ENCODE data around the gene TBC1D7.

GRCh38 chr6:13368731-13369115, 40.4 kb upstream of the TBC1D7 start:
- TF ChIP-seq CTCF (conservative IDR thresholded peaks at IDR 0.05; ENCODE audit: low read depth, low read length) (no peak), EZH2 (IDR thresholded peaks at IDR 0.05; ENCODE audit: low read length, unreplicated experiment) (no peak), EZH2phosphoT487 (IDR thresholded peaks at IDR 0.05; ENCODE audit: borderline replicate concordance, low read length) (no peak)

Measured in PC-3 (cell line).